Liver (tissue), 9 donors: ENCODE measurements around the gene RPLP2. TPM values are rescaled to one million over a fixed set of nuclear protein-coding genes. Genes with fewer than 3 reads are reported as not detected.

Experiments
- DNase-seq: peaks from one replicate; pipeline ENCODE4 v3.0.0-alpha.2; 2017; ENCODE audit warnings: low spot score
- H3K27ac ChIP-seq, 2 donors: one replicate each; pipeline ENCODE4 v1.7.0; 2013; ENCODE audit warnings: inconsistent platforms in 2 of 2, low read length in 2 of 2, control low read depth in 1 of 2, low read depth in 1 of 2, mild to moderate bottlenecking in 1 of 2
- H3K27me3 ChIP-seq, 4 donors: one replicate each; pipeline versions ENCODE4 v1.6.1 to v1.7.0; 2013; ENCODE audit warnings: low read length in 3 of 4, inconsistent platforms in 1 of 4, mild to moderate bottlenecking in 1 of 4, moderate library complexity in 1 of 4; ENCODE audit not compliant: control insufficient read depth in 4 of 4, insufficient read depth in 4 of 4
- H3K36me3 ChIP-seq, 4 donors: one replicate each; pipeline versions ENCODE4 v1.6.1 to v1.7.0; 2013; ENCODE audit warnings: low read length in 3 of 4, mild to moderate bottlenecking in 3 of 4, low read depth in 1 of 4, moderate library complexity in 1 of 4; ENCODE audit not compliant: control insufficient read depth in 4 of 4, insufficient read depth in 3 of 4
- H3K4me1 ChIP-seq, 4 donors: one replicate each; pipeline versions ENCODE4 v1.6.1 to v1.7.0; 2013; ENCODE audit warnings: low read length in 3 of 4, mild to moderate bottlenecking in 3 of 4, moderate library complexity in 1 of 4; ENCODE audit not compliant: control insufficient read depth in 4 of 4, insufficient read depth in 4 of 4
- H3K4me3 ChIP-seq, 3 donors: one replicate each; pipeline versions ENCODE4 v1.6.1 to v1.7.0; 2013; ENCODE audit warnings: low read length in 3 of 3, control low read depth in 1 of 3, low read depth in 1 of 3, mild to moderate bottlenecking in 1 of 3
- H3K9ac ChIP-seq, 2 donors: one replicate each; pipeline ENCODE4 v1.7.0; 2013; ENCODE audit warnings: low read length in 2 of 2, mild to moderate bottlenecking in 2 of 2, moderate library complexity in 2 of 2, control low read depth in 1 of 2, low read depth in 1 of 2
- H3K9me3 ChIP-seq, 4 donors: one replicate each; pipeline versions ENCODE4 v1.6.1 to v1.7.0; 2013; ENCODE audit warnings: low read length in 3 of 4; ENCODE audit not compliant: control insufficient read depth in 4 of 4
- EGR1 ChIP-seq, 2 donors: IDR thresholded peaks; 2 replicates each; pipeline ENCODE4 v1.6.1; 2016 to 2018; ENCODE audit warnings: antibody characterized with exemption in 2 of 2, low read depth in 2 of 2
- HNF4A ChIP-seq, 2 donors: conservative IDR thresholded peaks; 2 replicates each; pipeline ENCODE4 v1.6.1; 2016; ENCODE audit warnings: antibody characterized with exemption in 2 of 2, mild to moderate bottlenecking in 2 of 2
- JUND ChIP-seq, 2 donors: IDR thresholded peaks; 2 replicates each; pipeline ENCODE4 v1.6.1; 2016; ENCODE audit warnings: antibody characterized with exemption in 2 of 2
- RXRA ChIP-seq, 2 donors: IDR thresholded peaks; 2 replicates each; pipeline ENCODE4 v1.6.1; 2017 to 2018; ENCODE audit warnings: antibody characterized with exemption in 2 of 2, mild to moderate bottlenecking in 1 of 2
- WGBS: extraction: QIAGEN DNeasy Blood & Tissue Kit; methylation state at CpG from one replicate; pipeline ENCODE4 v1.1.7; 2013; 5-methylcytosine and 5-hydroxymethylcytosine counted together
- polyA plus RNA-seq, 2 donors: library from polyadenylated mRNA; stranded (reverse) in 1 of 2; unstranded in 1 of 2; fragments of 200-250 nt in 1 of 2; fragments of >200 nt in 1 of 2; fragmentation: Nextera tagmentation in 1 of 2; extraction: Ambion mirVana in 1 of 2; gene quantifications; one replicate each; pipeline versions ENCODE4 v1.2.1 to v1.2.3, GENCODE V29; 2013 to 2015
- total RNA-seq, 2 donors: library from RNA; depleted of rRNA; stranded (reverse); fragments of >200 nt; gene quantifications; one replicate each; pipeline ENCODE4 v1.2.3, GENCODE V29; 2014
- TF ChIP-seq, protein P1 (sequence below): IDR thresholded peaks from 2 replicates; pipeline ENCODE4 v1.6.1; 2016; ENCODE audit warnings: antibody characterized with exemption
- TF ChIP-seq, protein P2 (sequence below): IDR thresholded peaks from 2 replicates; pipeline ENCODE4 v1.6.1; 2016; ENCODE audit warnings: antibody characterized with exemption
- TF ChIP-seq, protein P3 (sequence below): IDR thresholded peaks from 2 replicates; pipeline ENCODE4 v1.6.1; 2016; ENCODE audit warnings: antibody characterized with exemption, mild to moderate bottlenecking
- donor health status: healthy.
- donor health status: healthy.
- donor health status: healthy.
- donor health status: healthy.
- donor health status: healthy.

The RPLP2 gene
- total and polyA plus RNA-seq, 4 donors: 59.8 to 476 (median 285) TPM

GRCh38 chr11:794766-795633, 14.8 kb upstream of the RPLP2 start:
- Histone ChIP-seq H3K27ac (peak overlapping the region; percentile 97 to 98), H3K27me3 (no peaks in the 10 kb centered on the region), H3K4me3 (peak overlapping the region; percentile 45 to 83 (median 77)), H3K9me3 (no peaks in the 10 kb centered on the region), H3K36me3 (peaks cover 0 to 11% (median 6%) of the 10 kb centered on the region in 4 donors), H3K9ac (peak overlapping the region in 1 of 2 donors; percentile 22), H3K4me1 (peaks cover 11 to 47% (median 29%) of the 10 kb centered on the region in 4 donors)
- 34% methylated on average over 38 of the region's 38 CpGs for WGBS
- TF ChIP-seq JUND (IDR thresholded peaks at IDR 0.05) (no peak), RXRA (IDR thresholded peaks at IDR 0.05) (no peak), HNF4A (conservative IDR thresholded peaks at IDR 0.05) (no peak), EGR1 (IDR thresholded peaks at IDR 0.05; ENCODE audit: low read depth in 2 of 2) (no peak)
- TF ChIP-seq, protein P1, sequence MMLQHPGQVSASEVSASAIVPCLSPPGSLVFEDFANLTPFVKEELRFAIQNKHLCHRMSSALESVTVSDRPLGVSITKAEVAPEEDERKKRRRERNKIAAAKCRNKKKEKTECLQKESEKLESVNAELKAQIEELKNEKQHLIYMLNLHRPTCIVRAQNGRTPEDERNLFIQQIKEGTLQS: no peak
- TF ChIP-seq, protein P2, sequence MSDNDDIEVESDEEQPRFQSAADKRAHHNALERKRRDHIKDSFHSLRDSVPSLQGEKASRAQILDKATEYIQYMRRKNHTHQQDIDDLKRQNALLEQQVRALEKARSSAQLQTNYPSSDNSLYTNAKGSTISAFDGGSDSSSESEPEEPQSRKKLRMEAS: no peak
- TF ChIP-seq, protein P3, sequence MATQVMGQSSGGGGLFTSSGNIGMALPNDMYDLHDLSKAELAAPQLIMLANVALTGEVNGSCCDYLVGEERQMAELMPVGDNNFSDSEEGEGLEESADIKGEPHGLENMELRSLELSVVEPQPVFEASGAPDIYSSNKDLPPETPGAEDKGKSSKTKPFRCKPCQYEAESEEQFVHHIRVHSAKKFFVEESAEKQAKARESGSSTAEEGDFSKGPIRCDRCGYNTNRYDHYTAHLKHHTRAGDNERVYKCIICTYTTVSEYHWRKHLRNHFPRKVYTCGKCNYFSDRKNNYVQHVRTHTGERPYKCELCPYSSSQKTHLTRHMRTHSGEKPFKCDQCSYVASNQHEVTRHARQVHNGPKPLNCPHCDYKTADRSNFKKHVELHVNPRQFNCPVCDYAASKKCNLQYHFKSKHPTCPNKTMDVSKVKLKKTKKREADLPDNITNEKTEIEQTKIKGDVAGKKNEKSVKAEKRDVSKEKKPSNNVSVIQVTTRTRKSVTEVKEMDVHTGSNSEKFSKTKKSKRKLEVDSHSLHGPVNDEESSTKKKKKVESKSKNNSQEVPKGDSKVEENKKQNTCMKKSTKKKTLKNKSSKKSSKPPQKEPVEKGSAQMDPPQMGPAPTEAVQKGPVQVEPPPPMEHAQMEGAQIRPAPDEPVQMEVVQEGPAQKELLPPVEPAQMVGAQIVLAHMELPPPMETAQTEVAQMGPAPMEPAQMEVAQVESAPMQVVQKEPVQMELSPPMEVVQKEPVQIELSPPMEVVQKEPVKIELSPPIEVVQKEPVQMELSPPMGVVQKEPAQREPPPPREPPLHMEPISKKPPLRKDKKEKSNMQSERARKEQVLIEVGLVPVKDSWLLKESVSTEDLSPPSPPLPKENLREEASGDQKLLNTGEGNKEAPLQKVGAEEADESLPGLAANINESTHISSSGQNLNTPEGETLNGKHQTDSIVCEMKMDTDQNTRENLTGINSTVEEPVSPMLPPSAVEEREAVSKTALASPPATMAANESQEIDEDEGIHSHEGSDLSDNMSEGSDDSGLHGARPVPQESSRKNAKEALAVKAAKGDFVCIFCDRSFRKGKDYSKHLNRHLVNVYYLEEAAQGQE: no peak
- DNase-seq: no peak

GRCh38 chr11:795634-796564, 13.9 kb upstream of the RPLP2 start:
- Histone ChIP-seq H3K9ac (peak overlapping the region; percentile 87 to 91), H3K27me3 (no peaks in the 10 kb centered on the region), H3K36me3 (peaks cover 0 to 12% (median 6%) of the 10 kb centered on the region in 4 donors), H3K4me1 (peaks cover 11 to 47% (median 28%) of the 10 kb centered on the region in 4 donors), H3K9me3 (no peaks in the 10 kb centered on the region), H3K4me3 (peak overlapping the region; percentile 71 to 83 (median 77)), H3K27ac (peak overlapping the region; percentile 97 to 98)
- DNase-seq: peak; percentile 77
- TF ChIP-seq EGR1 (IDR thresholded peaks at IDR 0.05; ENCODE audit: low read depth in 2 of 2) (no peak), RXRA (IDR thresholded peaks at IDR 0.05) (peak in 1 of 2 donors; percentile 16)
- 3% methylated on average over 26 of the region's 26 CpGs for whole genome bisulfite sequencing
